ENCODE data around the gene ISM1.

The ISM1 gene

DNA sequence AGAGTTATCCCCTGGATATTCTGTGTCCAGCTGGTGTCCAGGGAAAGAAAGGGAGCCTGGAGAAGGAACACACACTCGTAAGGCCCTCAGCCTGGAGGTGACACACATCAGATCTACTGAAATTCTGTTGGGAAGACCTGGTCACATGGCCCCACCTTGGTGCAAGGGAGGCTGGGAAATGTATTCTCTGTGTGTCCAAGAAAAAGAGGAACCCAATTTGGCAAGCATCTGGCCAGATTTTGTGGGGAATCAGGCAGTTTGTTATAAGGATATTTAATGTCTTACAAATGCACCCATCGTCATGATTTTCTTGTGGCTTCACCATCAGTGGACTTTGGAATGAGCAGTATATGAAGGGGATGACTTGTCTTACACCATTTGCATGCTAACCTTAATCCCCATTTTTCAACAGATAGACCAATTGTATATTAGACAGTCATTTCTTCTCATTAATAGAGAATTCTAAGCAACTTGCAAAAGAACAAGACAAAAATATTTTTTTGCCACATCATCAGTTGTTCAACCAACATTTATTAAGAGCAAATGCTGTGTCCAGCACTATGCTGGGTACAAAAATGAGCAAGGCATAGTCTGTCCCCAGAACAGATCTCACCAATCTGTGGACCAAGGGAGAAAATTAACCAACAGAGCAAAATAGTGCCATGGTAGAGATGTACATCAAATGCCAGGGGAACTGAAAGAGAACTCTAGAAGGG lies 59.7 kb downstream of the ISM1 start:
- peaks cover 15% of the 10 kb centered on the region for H3K4me1 Mint-ChIP-seq
- H3K9me3 Mint-ChIP-seq: no peaks in the 10 kb centered on the region

DNA sequence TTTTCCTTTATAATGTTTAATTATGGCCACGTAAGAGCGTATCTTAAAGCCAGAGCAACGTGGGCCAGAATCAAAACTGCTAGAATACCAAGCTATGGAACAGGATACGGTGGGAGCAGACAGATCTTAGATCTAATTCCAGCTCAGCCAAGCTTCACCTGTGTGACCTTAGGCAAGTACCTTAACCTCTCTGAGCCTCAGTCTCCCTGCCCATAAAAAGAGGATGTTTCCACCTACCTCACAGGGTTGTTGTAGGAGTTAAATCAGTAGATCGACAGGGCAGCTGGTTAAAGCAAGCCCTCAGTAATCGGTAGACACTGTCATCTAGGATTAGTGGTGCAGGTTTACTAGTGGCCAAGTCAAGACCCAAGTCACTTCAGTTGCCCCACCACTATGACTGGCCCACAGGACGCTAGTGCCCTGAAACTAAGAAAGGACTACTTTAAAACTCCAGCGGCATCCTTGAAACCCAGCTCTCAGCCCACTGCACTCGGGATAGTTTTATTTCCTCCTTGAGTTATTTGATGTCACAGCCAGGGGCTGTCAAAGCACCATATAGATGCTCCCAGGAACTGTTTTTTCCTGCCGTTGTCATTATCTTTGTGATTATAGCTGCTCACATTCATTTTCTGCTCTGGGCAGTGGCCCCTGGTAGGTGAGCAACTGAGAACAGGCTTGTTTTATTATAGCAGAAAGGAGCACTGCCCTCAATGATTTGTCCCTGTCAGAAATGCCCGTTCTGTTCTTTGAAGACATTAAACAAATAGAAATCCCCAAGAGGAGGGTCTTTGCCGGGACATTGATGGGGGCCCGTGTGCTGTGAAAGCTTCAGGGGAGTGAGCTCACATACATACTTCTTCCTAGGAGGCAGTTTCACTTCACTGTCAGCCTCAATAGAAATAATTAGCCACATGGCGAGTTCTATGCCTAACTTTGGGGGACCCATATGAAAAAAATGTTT lies 63.1 kb downstream of the ISM1 start:
- no peaks in the 10 kb centered on the region for H3K9me3 Mint-ChIP-seq
- no peaks in the 10 kb centered on the region for H3K4me1 Mint-ChIP-seq
- no peak overlapping the region for H3K4me3 Mint-ChIP-seq
- peaks cover 11% of the 10 kb centered on the region for H3K36me3 Mint-ChIP-seq (ENCODE audit: low read depth)
- peaks cover 6% of the 10 kb centered on the region for H3K27me3 Mint-ChIP-seq (ENCODE audit: low read depth)
- no peak overlapping the region for H3K27ac Mint-ChIP-seq
- TF ChIP-seq, protein P1, sequence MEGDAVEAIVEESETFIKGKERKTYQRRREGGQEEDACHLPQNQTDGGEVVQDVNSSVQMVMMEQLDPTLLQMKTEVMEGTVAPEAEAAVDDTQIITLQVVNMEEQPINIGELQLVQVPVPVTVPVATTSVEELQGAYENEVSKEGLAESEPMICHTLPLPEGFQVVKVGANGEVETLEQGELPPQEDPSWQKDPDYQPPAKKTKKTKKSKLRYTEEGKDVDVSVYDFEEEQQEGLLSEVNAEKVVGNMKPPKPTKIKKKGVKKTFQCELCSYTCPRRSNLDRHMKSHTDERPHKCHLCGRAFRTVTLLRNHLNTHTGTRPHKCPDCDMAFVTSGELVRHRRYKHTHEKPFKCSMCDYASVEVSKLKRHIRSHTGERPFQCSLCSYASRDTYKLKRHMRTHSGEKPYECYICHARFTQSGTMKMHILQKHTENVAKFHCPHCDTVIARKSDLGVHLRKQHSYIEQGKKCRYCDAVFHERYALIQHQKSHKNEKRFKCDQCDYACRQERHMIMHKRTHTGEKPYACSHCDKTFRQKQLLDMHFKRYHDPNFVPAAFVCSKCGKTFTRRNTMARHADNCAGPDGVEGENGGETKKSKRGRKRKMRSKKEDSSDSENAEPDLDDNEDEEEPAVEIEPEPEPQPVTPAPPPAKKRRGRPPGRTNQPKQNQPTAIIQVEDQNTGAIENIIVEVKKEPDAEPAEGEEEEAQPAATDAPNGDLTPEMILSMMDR (IDR thresholded peaks at IDR 0.05; ENCODE audit: unreplicated experiment in 3 of 3): no peak

More for the DNA sequence above, 59.7 kb downstream of the ISM1 start:
- Mint-ChIP-seq H3K27ac (no peak overlapping the region), H3K4me3 (no peak overlapping the region), H3K27me3 (ENCODE audit: low read depth) (peaks cover 10% of the 10 kb centered on the region), H3K36me3 (ENCODE audit: low read depth) (peaks cover 11% of the 10 kb centered on the region)
- TF ChIP-seq, protein P1 (IDR thresholded peaks at IDR 0.05; ENCODE audit: unreplicated experiment in 3 of 3): no peak

DNA sequence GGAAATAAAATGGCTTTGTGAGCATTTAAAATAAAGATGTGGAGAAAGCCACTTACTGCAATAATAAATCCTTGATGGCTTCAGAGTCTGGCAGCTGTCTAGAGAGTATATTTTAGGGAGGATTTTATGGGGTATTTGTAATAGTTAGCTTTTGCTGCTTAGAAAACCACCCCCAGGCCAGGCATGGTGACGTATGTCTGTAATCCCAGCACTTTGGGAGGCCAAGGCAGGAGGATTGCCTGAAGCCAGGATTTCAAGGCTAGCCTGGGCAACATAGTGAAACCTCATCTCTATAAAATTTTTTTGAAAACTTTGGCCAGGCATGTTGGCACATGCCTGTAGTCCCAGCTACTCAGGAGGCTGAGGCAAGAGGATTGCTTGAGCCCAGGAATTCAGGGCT lies 63.8 kb downstream of the ISM1 start:
- Mint-ChIP-seq H3K27me3 (ENCODE audit: low read depth) (peaks cover 6% of the 10 kb centered on the region), H3K9me3 (no peaks in the 10 kb centered on the region), H3K27ac (no peak overlapping the region), H3K4me3 (no peak overlapping the region), H3K36me3 (ENCODE audit: low read depth) (peaks cover 12% of the 10 kb centered on the region), H3K4me1 (no peaks in the 10 kb centered on the region)
- TF ChIP-seq, protein P1 (IDR thresholded peaks at IDR 0.05; ENCODE audit: unreplicated experiment in 3 of 3): no peak

DNA sequence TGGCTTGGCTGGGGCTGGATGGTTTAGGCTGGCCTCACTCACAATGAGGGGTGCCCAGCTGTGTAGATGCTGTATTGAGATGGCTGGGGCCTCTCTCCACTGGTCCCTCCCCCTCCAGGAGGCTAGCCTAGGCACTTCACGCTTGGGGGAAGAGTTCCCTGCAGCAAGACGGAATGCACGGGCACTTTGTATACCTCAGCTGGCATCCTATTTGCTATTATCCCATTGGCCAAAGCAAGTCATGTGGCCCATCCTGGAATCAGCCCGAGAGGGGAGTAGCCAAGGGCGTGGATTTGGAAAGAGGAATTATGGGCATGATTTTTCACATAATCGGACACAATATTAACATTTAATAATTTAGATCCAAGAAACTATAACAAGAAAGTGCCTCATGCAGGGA lies 64.3 kb downstream of the ISM1 start:
- Mint-ChIP-seq H3K27ac (no peak overlapping the region), H3K27me3 (ENCODE audit: low read depth) (peaks cover 9% of the 10 kb centered on the region), H3K4me1 (no peaks in the 10 kb centered on the region), H3K36me3 (ENCODE audit: low read depth) (peaks cover 15% of the 10 kb centered on the region), H3K9me3 (no peaks in the 10 kb centered on the region), H3K4me3 (no peak overlapping the region)
- TF ChIP-seq, protein P1 (IDR thresholded peaks at IDR 0.05; ENCODE audit: unreplicated experiment in 3 of 3): no peak

DNA sequence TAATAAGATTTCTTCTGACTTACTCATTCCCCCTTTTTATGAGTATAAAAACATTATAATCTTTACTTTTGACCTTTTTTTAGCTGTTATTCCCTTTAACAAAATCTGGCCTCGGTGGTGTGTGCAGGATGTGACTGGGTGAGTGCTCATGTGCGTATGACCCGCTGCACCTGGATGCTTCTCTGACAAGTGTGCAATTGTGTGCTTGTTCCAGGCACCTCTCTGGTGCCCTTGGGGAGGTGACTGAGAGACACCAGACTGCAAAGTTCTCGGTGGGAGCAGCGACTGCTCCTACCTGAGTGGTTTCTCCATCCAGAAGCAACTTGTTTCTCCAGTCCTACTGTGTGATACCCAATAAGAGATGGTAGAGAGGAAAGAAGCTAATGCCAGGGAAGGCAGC lies 65.0 kb downstream of the ISM1 start:
- Mint-ChIP-seq H3K27me3 (ENCODE audit: low read depth) (peaks cover 11% of the 10 kb centered on the region), H3K27ac (no peak overlapping the region), H3K4me3 (no peak overlapping the region), H3K9me3 (no peaks in the 10 kb centered on the region), H3K4me1 (no peaks in the 10 kb centered on the region), H3K36me3 (ENCODE audit: low read depth) (peaks cover 12% of the 10 kb centered on the region)
- TF ChIP-seq, protein P1 (IDR thresholded peaks at IDR 0.05; ENCODE audit: unreplicated experiment in 3 of 3): no peak
